ENCODE measurements around the gene ATOH8. TPM values are rescaled to one million over a fixed set of nuclear protein-coding genes. Genes with fewer than 3 reads are reported as not detected.

ATOH8 gene
- total and polyA plus RNA-seq, 11 donors = 11.8 to 103 (median 19.0) TPM

- intact Hi-C loops (cut with DNase I) = no loop called here
- Histone ChIP-seq H3K36me3 (peaks cover 0 to 6% (median 3%) of the 10 kb centered on the region in 9 donors), H3K4me1 (peaks cover 3 to 80% (median 45%) of the 10 kb centered on the region in 12 donors), H3K27me3 (peaks cover 0 to 18% (median 0%) of the 10 kb centered on the region in 9 donors), H3K4me3 (peak overlapping the region in 7 of 12 donors; percentile 5 to 93 (median 70)), H3K9me3 (no peaks in the 10 kb centered on the region), H3K27ac (peak overlapping the region in 1 of 12 donors; percentile 16)
- ATAC-seq = peak in 2 of 4 donors; percentile 7 to 20
- DNase-seq = peak in 1 of 5 donors; percentile 59
- no peak for TF ChIP-seq CTCF (IDR thresholded peaks at IDR 0.05)
- TF ChIP-seq POLR2A (IDR thresholded peaks at IDR 0.05) = no peak
- WGBS, 4 donors = 71 to 83% (median 79%) methylated on average over 11 to 19 of the region's 19 CpGs
Measured at GRCh38 chr2:85758361-85759256, 4.8 kb downstream of the ATOH8 start.

- intact Hi-C loops (cut with DNase I) = no loop called here
- Histone ChIP-seq H3K9me3 (no peaks in the 10 kb centered on the region), H3K27ac (peak overlapping the region in 1 of 12 donors; percentile 6), H3K27me3 (peaks cover 0 to 14% (median 0%) of the 10 kb centered on the region in 9 donors), H3K4me3 (peak overlapping the region in 4 of 12 donors; percentile 16 to 93 (median 88)), H3K36me3 (peaks cover 0 to 10% (median 3%) of the 10 kb centered on the region in 9 donors), H3K4me1 (peaks cover 3 to 85% (median 44%) of the 10 kb centered on the region in 12 donors)
- no peak for DNase-seq
- TF ChIP-seq CTCF (IDR thresholded peaks at IDR 0.05) (no peak), POLR2A (IDR thresholded peaks at IDR 0.05) (no peak)
- ATAC-seq = no peak
- 86 to 94% (median 91%) methylated on average over 4 to 5 of the region's 5 CpGs for WGBS, 4 donors
Measured at GRCh38 chr2:85759257-85759613, 5.4 kb downstream of the ATOH8 start.

DNA sequence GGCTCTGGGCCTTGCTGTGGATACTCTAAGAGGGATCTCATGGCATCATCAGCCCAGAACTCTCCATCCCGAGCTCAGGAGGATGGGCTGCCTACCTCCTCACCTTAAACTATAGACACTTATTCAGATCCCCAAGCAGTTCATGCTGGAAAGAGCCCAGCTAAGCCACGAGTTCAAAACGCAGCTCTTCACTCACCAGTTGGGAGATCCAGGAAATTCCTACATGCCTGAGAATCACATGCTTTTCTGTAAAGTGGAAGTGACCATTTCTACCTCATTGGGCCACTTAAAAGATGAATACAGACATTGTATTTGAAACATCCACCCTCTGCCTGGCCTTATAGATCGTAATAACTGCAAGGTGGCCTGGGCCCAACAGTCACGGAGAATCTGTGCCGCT lies 6.6 kb downstream of the ATOH8 start:
- 58 to 70% (median 68%) methylated on average over 6 of the region's 6 CpGs for WGBS, 4 donors
- Histone ChIP-seq H3K4me1 (peaks cover 7 to 85% (median 48%) of the 10 kb centered on the region in 12 donors), H3K27me3 (peaks cover 0 to 12% (median 0%) of the 10 kb centered on the region in 9 donors), H3K36me3 (peaks cover 0 to 20% (median 4%) of the 10 kb centered on the region in 9 donors), H3K4me3 (peak overlapping the region in 2 of 12 donors; percentile 10 to 93), H3K9me3 (no peaks in the 10 kb centered on the region), H3K27ac (peak overlapping the region in 2 of 12 donors; percentile 13 to 28)
- intact Hi-C loops (cut with DNase I) = no loop called here
- ATAC-seq (no peak), DNase-seq (no peak)
- TF ChIP-seq POLR2A (IDR thresholded peaks at IDR 0.05) (no peak), CTCF (IDR thresholded peaks at IDR 0.05) (no peak)

DNA sequence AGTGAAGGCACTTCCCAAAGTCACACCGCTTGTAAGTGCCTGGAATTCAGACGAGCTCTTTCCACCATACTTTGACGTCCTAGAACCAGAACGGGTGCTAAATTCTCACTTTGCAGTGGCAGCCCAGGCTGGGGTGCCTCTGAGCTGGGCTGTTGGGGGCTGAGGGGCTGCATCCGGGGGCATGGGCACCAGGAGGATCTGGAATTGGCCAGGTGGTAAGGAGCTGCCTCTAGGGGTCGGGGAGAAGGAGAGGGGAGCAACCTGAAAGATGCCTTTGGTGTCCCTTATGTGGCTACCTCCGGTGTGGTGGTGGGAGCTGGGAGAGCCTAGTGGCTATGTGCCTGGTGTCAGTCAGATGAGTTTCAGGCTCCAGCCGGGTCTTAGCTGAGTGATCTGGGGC lies 7.1 kb downstream of the ATOH8 start:
- Histone ChIP-seq H3K27ac (peak overlapping the region in 2 of 12 donors; percentile 13 to 28), H3K4me1 (peaks cover 7 to 86% (median 49%) of the 10 kb centered on the region in 12 donors), H3K27me3 (peaks cover 0 to 13% (median 0%) of the 10 kb centered on the region in 9 donors), H3K36me3 (peaks cover 0 to 25% (median 4%) of the 10 kb centered on the region in 9 donors), H3K4me3 (peak overlapping the region in 2 of 12 donors; percentile 10 to 93), H3K9me3 (no peaks in the 10 kb centered on the region)
- no peak for TF ChIP-seq CTCF (IDR thresholded peaks at IDR 0.05)
- no peak for ATAC-seq
- intact Hi-C loops (cut with DNase I) = no loop called here
- 83 to 94% (median 89%) methylated on average over 5 to 8 of the region's 8 CpGs for WGBS, 4 donors
- DNase-seq = no peak

Data from heart left ventricle (tissue), 16 donors.